ENCODE measurements around the gene ZKSCAN1.

GRCh38 chr7:100071018-100071723 lies 55.8 kb downstream of the ZKSCAN1 start:
- TF ChIP-seq CTCF (conservative IDR thresholded peaks at IDR 0.05; ENCODE audit: low read depth, low read length) (no peak), EZH2 (IDR thresholded peaks at IDR 0.05; ENCODE audit: borderline replicate concordance, low read depth, low read length, poor library complexity, severe bottlenecking) (no peak)

Data from A673 (cell line).